MM.1S (cell line): ENCODE results near the gene ZNF74.
A peak's percentile ranks its signal among the peaks of the same experiment; 100 is the strongest.

Experiments used
- DNase-seq: peaks from one replicate; pipeline ENCODE4 v3.0.0-alpha.2; 2015
- H2AFZ ChIP-seq: fragments of 300-600 bp; sonication (generic); 2 replicates; pipeline ENCODE4 v1.6.0; 2016; ENCODE audit warnings: antibody characterized with exemption, low read length
- H3F3A ChIP-seq: fragments of 300-600 bp; sonication (generic); 2 replicates; pipeline ENCODE4 v1.6.1; 2016; ENCODE audit warnings: mild to moderate bottlenecking, antibody characterized with exemption, low read length, moderate library complexity, mixed read lengths; ENCODE audit not compliant: insufficient read depth
- H3K27ac ChIP-seq: fragments of 300-600 bp; sonication (generic); 2 replicates; pipeline ENCODE4 v1.5.1; 2016; ENCODE audit warnings: mild to moderate bottlenecking, low read length
- H3K27me3 ChIP-seq: fragments of 300-600 bp; sonication (generic); replicated peaks from 2 replicates; pipeline ENCODE4 v1.6.0; 2016; ENCODE audit warnings: low read length; ENCODE audit not compliant: insufficient read depth
- H3K36me3 ChIP-seq: fragments of 300-600 bp; sonication (generic); replicated peaks from 2 replicates; pipeline ENCODE4 v1.6.1; 2016; ENCODE audit warnings: mild to moderate bottlenecking, low read length, mixed read lengths; ENCODE audit not compliant: insufficient read depth
- H3K4me1 ChIP-seq: fragments of 300-600 bp; sonication (generic); 2 replicates; pipeline ENCODE4 v1.6.1; 2016; ENCODE audit warnings: low read length, mixed read lengths
- H3K4me2 ChIP-seq: fragments of 300-600 bp; sonication (generic); 2 replicates; pipeline ENCODE4 v1.6.0; 2016; ENCODE audit warnings: low read depth, low read length
- H3K4me3 ChIP-seq: fragments of 300-600 bp; sonication (generic); 2 replicates; pipeline ENCODE4 v1.5.1; 2016; ENCODE audit warnings: low read length, mixed read lengths
- H3K79me2 ChIP-seq: fragments of 300-600 bp; sonication (generic); 2 replicates; pipeline ENCODE4 v1.6.1; 2016; ENCODE audit warnings: mixed run types, low read length, mixed read lengths
- H3K9ac ChIP-seq: fragments of 300-600 bp; sonication (generic); 2 replicates; pipeline ENCODE4 v1.6.1; 2016; ENCODE audit warnings: low read length, mixed read lengths
- H3K9me2 ChIP-seq: fragments of 300-600 bp; sonication (generic); replicated peaks from 2 replicates; pipeline ENCODE4 v1.6.1; 2016; ENCODE audit warnings: mild to moderate bottlenecking, low read length, mixed read lengths; ENCODE audit not compliant: insufficient read depth
- H3K9me3 ChIP-seq: fragments of 300-600 bp; sonication (generic); replicated peaks from 2 replicates; pipeline ENCODE4 v1.6.1; 2016; ENCODE audit warnings: mild to moderate bottlenecking, low read length, mixed read lengths; ENCODE audit not compliant: insufficient read depth
- H4K20me1 ChIP-seq: fragments of 300-600 bp; sonication (generic); 2 replicates; pipeline ENCODE4 v1.6.1; 2016; ENCODE audit warnings: mild to moderate bottlenecking, low read length, moderate library complexity, mixed read lengths; ENCODE audit not compliant: insufficient read depth
- EZH2 ChIP-seq: fragments of 300-600 bp; sonication (generic); optimal IDR thresholded peaks from 2 replicates; pipeline ENCODE3; 2017; ENCODE audit warnings: low read depth, mild to moderate bottlenecking, antibody characterized with exemption, low read length, mixed read lengths
- EZH2phosphoT487 ChIP-seq: fragments of 300-600 bp; sonication (generic); IDR thresholded peaks from 2 replicates; pipeline ENCODE4 v1.6.1; 2018; ENCODE audit warnings: antibody characterized with exemption, low read length
- TF ChIP-seq, protein P1 (sequence below): fragments of 300-600 bp; sonication (generic); IDR thresholded peaks from 2 replicates; pipeline ENCODE4 v1.5.1; 2016; ENCODE audit warnings: antibody characterized with exemption, low read length, mixed read lengths

The ZNF74 gene

DNA sequence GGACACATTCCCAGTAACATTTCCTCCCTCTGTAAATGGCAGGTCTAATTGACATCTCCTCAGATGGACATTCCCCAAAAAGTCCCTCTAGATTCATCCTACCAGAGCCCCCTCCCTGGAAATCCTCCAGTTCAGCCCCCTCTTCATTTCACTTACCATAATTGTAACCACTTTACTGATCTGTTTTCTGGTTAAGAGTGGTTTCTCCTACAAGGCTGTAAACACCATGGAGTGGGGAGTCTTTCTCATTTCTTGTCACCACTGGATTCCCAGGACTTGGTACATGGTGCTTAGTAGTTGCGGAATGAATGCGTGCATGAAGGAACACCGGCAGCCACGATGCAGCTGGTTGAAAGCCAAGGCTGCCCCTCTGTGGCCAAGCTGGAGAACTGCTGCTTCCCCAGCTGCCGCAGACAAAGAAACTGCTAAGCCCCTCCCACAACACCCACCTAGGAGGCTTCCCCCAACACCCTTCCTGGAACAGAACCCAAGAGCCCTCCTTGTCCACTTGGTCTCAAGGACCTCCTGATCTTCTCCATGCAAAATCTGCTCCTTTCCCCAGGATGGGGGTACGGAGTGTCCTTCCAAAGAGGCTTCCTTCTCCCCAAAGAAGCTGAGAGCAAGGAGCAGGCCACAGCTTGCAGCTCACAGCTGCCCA is 62.2 kb downstream of the ZNF74 start:
- no peaks in the 10 kb centered on the region for H4K20me1 ChIP-seq
- H3K27me3 ChIP-seq = no peaks in the 10 kb centered on the region
- peak; percentile 58 for DNase-seq
- H3K9me3 ChIP-seq = no peaks in the 10 kb centered on the region
- H3K4me1 ChIP-seq = no peaks in the 10 kb centered on the region
- no peaks in the 10 kb centered on the region for H3K79me2 ChIP-seq
- no peak overlapping the region for H3K9ac ChIP-seq
- H3K4me2 ChIP-seq = no peak overlapping the region
- no peak overlapping the region for H3K27ac ChIP-seq
- TF ChIP-seq EZH2phosphoT487 = no peak
- TF ChIP-seq, protein P1, sequence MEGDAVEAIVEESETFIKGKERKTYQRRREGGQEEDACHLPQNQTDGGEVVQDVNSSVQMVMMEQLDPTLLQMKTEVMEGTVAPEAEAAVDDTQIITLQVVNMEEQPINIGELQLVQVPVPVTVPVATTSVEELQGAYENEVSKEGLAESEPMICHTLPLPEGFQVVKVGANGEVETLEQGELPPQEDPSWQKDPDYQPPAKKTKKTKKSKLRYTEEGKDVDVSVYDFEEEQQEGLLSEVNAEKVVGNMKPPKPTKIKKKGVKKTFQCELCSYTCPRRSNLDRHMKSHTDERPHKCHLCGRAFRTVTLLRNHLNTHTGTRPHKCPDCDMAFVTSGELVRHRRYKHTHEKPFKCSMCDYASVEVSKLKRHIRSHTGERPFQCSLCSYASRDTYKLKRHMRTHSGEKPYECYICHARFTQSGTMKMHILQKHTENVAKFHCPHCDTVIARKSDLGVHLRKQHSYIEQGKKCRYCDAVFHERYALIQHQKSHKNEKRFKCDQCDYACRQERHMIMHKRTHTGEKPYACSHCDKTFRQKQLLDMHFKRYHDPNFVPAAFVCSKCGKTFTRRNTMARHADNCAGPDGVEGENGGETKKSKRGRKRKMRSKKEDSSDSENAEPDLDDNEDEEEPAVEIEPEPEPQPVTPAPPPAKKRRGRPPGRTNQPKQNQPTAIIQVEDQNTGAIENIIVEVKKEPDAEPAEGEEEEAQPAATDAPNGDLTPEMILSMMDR = peak; percentile 74
- H3K9me2 ChIP-seq = no peaks in the 10 kb centered on the region
- H3F3A ChIP-seq = no peaks in the 10 kb centered on the region
- H2AFZ ChIP-seq = no peak overlapping the region
- H3K36me3 ChIP-seq = no peaks in the 10 kb centered on the region
- no peak overlapping the region for H3K4me3 ChIP-seq

DNA sequence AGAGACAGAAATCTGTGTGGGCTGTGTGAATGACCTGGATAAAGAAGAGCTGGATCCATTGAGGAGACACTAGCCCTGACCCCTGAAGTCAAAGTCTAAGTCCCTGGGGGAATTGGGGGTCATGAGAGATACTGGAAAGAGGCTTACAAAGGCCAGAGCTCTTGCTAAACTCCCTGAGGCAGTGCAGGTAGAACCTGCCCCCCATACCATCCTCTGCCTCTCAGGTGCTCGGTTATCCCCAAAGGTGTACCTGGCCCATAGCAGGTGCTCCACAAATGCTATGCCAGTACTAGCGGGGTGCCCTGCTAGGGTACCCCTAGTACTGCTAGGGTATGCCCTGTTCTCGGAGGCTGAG is 62.7 kb downstream of the ZNF74 start:
- H3K9ac ChIP-seq = no peak overlapping the region
- H3K4me1 ChIP-seq = no peaks in the 10 kb centered on the region
- H3K79me2 ChIP-seq = no peaks in the 10 kb centered on the region
- no peaks in the 10 kb centered on the region for H3K9me3 ChIP-seq
- no peak overlapping the region for H3K27ac ChIP-seq
- no peaks in the 10 kb centered on the region for H3K9me2 ChIP-seq
- H3K36me3 ChIP-seq = no peaks in the 10 kb centered on the region
- TF ChIP-seq EZH2phosphoT487 = no peak
- TF ChIP-seq, protein P1 = no peak
- no peaks in the 10 kb centered on the region for H3K27me3 ChIP-seq
- H2AFZ ChIP-seq = no peak overlapping the region
- DNase-seq = no peak
- H3K4me3 ChIP-seq = no peak overlapping the region
- H4K20me1 ChIP-seq = no peaks in the 10 kb centered on the region
- H3F3A ChIP-seq = no peaks in the 10 kb centered on the region
- H3K4me2 ChIP-seq = no peak overlapping the region

DNA sequence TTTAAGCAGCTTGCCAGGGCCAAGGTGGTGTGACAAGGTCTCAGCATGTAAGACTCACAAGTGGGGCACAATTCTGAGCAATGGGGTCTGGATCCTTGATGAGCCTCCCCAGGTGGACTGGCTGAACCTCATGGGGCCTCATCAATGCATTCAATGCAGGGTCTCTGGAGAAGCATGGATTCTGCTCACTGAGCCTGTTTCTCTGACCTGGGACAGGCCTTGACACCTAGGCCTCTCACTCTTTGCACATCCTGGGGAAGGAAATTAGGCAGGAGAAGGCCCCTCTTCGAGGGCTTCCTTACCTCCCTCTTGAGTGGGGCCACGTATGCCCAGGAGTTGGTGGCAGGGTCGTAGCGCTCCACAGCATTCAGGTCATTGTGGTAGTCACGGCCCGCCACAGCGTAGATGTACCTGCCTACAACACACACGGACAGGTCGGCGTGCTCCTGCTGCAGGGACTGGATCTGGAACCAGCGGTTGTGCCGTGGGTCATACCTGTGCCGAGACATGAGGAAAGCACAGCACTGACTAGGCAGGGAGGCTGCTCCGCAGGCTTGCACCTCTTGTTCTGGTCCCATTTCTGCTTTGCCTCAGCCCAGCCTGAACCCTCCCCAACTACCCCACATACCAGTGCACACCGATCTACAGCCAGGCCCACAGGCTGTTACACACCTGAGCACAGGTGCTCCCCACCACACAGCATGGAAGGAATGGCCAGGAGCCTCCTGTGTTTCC is 63.7 kb downstream of the ZNF74 start:
- H3F3A ChIP-seq = no peaks in the 10 kb centered on the region
- no peaks in the 10 kb centered on the region for H3K9me2 ChIP-seq
- no peak overlapping the region for H3K9ac ChIP-seq
- H3K4me3 ChIP-seq = no peak overlapping the region
- H2AFZ ChIP-seq = no peak overlapping the region
- DNase-seq = no peak
- H3K79me2 ChIP-seq = no peaks in the 10 kb centered on the region
- H3K27ac ChIP-seq = no peak overlapping the region
- H3K27me3 ChIP-seq = no peaks in the 10 kb centered on the region
- no peaks in the 10 kb centered on the region for H3K9me3 ChIP-seq
- H3K4me1 ChIP-seq = no peaks in the 10 kb centered on the region
- H3K36me3 ChIP-seq = no peaks in the 10 kb centered on the region
- TF ChIP-seq EZH2phosphoT487 (no peak), EZH2 (no peak)
- TF ChIP-seq, protein P1 = no peak
- no peak overlapping the region for H3K4me2 ChIP-seq
- H4K20me1 ChIP-seq = no peaks in the 10 kb centered on the region
